ENCODE measurements around the gene STAC3. TPM values are rescaled to one million over a fixed set of nuclear protein-coding genes. Genes with fewer than 3 reads are reported as not detected.
"Not testable (repeated sequence)": the region's sequence is repeated elsewhere in the genome, so short reads cannot be mapped to it uniquely, and the experiment has no call there.

STAC3 gene
- 7.5 TPM for polyA plus RNA-seq (2012; ENCODE audit: insufficient read depth, insufficient read length, low read depth)

- Histone ChIP-seq H3K9me3 (no peaks in the 10 kb centered on the region), H3K27me3 (no peaks in the 10 kb centered on the region), H3K36me3 (peaks cover under 1% of the 10 kb centered on the region; the same call in 1 of the 2 replicates), H3K4me1 (no peaks in the 10 kb centered on the region), H3K4me3 (ENCODE audit: low read depth, low read length) (no peak within 1 kb of the TSS)
- no peak for TF ChIP-seq CTCF (IDR thresholded peaks at IDR 0.05; ENCODE audit: low read depth, low read length)
- DNase-seq: no peak
These were observed at the start of gene STAC3 for GRCh38 chr12:57250956-57251355. STAC3 (minus strand) TSS chr12:57251187; CDS start chr12:57249636, 1,551 bp downstream.

- TF ChIP-seq CTCF (IDR thresholded peaks at IDR 0.05; ENCODE audit: low read depth, low read length): no peak
- Histone ChIP-seq H3K9me3 (no peaks in the 10 kb centered on the region), H3K27me3 (no peaks in the 10 kb centered on the region), H3K36me3 (peaks cover 10% of the 10 kb centered on the region), H3K4me3 (ENCODE audit: low read depth, low read length) (no peak overlapping the region), H3K4me1 (no peaks in the 10 kb centered on the region)
- DNase-seq: no peak
These were observed 48.6 kb upstream of the STAC3 start for GRCh38 chr12:57299514-57300016.

GRCh38 chr12:57296291-57296690 lies 45.3 kb upstream of the STAC3 start:
- Histone ChIP-seq H3K4me3 (ENCODE audit: low read depth, low read length) (no peak overlapping the region), H3K27me3 (no peaks in the 10 kb centered on the region), H3K4me1 (no peaks in the 10 kb centered on the region), H3K36me3 (peaks cover 12% of the 10 kb centered on the region), H3K9me3 (no peaks in the 10 kb centered on the region)
- no peak for DNase-seq
- no peak for TF ChIP-seq CTCF (IDR thresholded peaks at IDR 0.05; ENCODE audit: low read depth, low read length)

GRCh38 chr12:57282073-57282472 lies 31.1 kb upstream of the STAC3 start:
- not testable (repeated sequence) for H3K36me3 ChIP-seq; H3K4me3 ChIP-seq (ENCODE audit: low read depth, low read length); DNase-seq; H3K9me3 ChIP-seq; H3K27me3 ChIP-seq
- peaks cover 14% of the 10 kb centered on the region for H3K4me1 ChIP-seq

GRCh38 chr12:57280211-57281062 lies 29.4 kb upstream of the STAC3 start:
- no peaks in the 10 kb centered on the region for H3K27me3 ChIP-seq
- no peak for TF ChIP-seq CTCF (IDR thresholded peaks at IDR 0.05; ENCODE audit: low read depth, low read length)
- no peaks in the 10 kb centered on the region for H3K9me3 ChIP-seq
- H3K4me3 ChIP-seq (ENCODE audit: low read depth, low read length): peak overlapping the region; percentile 7; the same call in 1 of the 2 replicates
- DNase-seq: peak; percentile 75
- H3K4me1 ChIP-seq: peaks cover 14% of the 10 kb centered on the region
- H3K36me3 ChIP-seq: peaks cover 8% of the 10 kb centered on the region; the same call in 1 of the 2 replicates

- no peak overlapping the region for H3K4me3 ChIP-seq (ENCODE audit: low read depth, low read length)
- no peak for DNase-seq
- no peaks in the 10 kb centered on the region for H3K27me3 ChIP-seq
- H3K4me1 ChIP-seq: peaks cover 14% of the 10 kb centered on the region
- H3K36me3 ChIP-seq: peaks cover 6% of the 10 kb centered on the region; the same call in 1 of the 2 replicates
- H3K9me3 ChIP-seq: no peaks in the 10 kb centered on the region
- TF ChIP-seq CTCF (IDR thresholded peaks at IDR 0.05; ENCODE audit: low read depth, low read length): no peak
These were observed 27.7 kb upstream of the STAC3 start for GRCh38 chr12:57278465-57279381.
